GM19328 (cell line): ENCODE measurements around the gene CD8B2.
"Not testable (repeated sequence)": the region's sequence is repeated elsewhere in the genome, so short reads cannot be mapped to it uniquely, and the experiment has no call there.

ENCODE experiments used
- ATAC-seq: cut with Tn5 transposase; IDR thresholded peaks from one replicate; pipeline ENCODE4 v1.9.1; 2021; ENCODE audit warnings: mild to moderate bottlenecking, moderate library complexity; ENCODE audit not compliant: unreplicated experiment

The CD8B2 gene

DNA sequence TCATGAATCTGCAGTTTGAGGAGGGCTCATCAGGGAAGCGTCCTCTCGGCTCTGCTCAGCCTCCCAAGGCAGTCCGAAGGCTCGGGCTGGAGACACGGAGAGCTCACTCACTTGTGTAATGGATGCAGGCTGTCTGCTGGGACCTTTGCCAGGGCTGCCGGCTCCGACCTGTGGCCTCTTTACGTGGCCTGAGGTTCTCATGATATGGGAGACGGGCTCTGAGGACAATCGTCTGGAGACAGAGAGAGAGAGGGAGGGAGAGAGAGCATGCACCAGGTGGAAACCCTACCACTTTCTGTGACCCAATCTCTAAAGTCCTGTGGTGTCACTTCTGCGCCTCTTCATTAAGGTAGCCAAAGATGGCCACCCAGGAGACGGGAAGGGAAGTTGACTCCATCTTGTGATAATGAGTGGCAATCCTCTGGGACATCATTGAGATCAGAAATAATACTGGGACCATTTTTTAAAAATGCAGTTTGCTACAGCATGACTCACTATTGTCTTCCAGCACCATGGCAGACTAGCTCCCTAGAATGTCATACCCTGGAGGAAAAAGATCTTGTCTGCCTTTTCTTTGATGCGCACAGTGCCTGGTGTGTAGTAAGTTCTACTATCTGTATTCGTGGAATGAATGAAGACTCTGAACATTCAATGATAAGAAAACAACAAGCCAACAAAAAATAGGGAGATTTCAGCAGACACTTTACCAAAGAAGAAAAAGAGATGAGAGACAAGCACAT is 60.2 kb downstream of the CD8B2 start:
- no peak for ATAC-seq

DNA sequence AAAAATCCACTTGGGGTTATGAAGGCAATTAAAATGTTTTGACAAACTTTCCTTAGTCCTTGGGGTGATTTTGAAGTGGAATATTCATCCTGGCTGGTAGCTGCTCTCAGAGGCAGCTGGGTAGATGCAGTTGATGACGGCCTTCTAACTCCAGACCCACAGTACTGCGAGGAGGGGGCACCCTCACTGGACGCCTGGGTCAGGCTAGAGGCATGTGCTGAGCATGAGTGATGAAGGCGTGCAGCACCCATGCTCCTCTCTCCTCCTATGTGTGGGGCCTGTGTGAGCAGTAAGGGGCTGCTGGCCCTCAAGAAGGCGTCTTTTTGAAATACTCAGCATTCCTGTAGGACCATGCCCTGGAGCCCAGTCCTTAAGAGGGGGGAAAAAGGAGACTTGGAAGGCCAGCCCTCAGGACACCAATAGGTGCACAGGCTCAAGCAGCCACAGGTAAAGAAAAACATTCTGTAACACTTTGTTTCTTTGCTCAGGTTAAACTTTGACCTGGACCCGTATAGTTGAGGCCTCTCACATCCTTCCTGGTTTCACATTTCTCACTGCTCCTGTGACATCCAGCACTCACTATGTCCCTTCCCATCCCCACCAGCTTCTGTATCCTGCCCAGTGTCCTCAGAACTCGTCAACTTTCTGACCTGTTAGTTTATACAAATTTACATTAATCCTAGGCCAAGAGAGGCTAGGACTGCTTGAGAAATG is 64.4 kb downstream of the CD8B2 start:
- ATAC-seq, result no peak

DNA sequence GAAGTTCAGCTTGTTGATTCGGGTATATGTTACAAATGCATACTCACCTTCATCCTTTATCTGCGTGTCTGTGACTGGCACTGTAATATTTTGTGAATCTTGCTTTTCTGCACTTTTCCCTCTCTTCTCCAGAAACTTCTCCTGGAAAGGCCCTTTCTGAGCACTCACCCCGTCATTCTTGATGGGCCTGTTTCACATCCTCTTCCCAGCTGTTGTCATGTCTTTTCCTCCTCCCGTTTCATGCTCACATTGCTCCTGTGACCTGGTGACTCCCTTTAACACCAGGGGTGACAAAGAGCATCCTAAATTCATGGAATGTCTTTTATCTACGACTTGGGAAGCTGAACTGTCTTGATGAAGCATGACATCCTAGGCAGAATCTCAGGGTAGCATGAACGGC is 65.8 kb downstream of the CD8B2 start:
- no peak for ATAC-seq

DNA sequence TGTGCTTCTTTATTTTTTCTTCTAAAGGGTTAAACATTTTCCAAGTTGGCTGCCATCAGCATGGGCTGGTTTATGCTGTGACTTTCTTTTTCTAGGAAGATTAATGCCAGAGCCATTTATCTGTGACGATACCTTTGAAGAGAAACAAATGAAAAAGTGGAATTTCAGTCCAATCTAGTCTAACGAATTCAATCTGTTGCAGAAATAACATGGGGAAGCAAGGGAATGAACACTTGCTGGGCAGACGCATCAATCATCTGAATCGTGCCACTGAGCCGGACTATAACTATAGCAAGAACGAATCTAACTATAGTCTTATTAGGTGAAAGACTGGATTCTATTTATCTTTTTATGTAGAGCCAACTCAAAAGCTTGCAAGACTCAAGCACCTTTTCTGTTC is 66.2 kb downstream of the CD8B2 start:
- no peak for ATAC-seq

DNA sequence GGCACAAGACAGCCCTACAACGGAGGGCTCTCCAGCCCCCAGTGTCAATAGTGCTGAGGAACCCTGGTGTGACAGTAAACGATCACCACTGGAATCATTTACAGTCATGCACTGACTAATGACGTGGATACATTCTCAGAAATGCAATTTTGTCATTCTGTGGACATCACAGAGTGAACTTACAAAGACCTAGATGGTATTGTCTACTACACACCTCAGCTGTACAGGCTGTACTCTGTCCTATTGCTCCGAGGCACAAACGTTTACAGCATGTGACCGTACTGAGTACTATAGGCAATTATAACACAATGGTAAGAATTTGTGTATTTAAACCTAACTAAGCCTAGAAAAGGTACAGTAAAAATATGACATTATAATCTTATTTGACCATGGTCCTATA is 67.2 kb downstream of the CD8B2 start:
- ATAC-seq, result no peak

DNA sequence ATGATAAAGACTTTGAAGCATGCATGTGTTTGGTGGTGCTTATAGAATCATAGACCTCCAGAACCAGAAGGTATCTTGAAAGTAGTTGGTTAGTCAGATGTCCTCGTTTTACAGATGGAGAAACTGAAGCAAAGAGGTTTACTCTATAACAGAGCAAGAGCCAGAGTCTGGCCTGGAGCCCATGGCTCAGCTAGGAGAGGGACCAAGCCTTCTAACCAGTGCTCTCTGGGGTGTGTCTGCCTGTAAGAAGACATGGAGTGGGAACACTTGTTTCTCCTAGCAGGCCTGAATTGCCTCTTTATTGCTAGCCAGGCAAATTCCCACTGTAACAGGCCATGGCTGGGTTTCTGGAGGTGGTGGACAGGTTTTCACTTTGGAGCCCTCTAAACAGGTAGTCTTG is 67.9 kb downstream of the CD8B2 start:
- no peak for ATAC-seq

DNA sequence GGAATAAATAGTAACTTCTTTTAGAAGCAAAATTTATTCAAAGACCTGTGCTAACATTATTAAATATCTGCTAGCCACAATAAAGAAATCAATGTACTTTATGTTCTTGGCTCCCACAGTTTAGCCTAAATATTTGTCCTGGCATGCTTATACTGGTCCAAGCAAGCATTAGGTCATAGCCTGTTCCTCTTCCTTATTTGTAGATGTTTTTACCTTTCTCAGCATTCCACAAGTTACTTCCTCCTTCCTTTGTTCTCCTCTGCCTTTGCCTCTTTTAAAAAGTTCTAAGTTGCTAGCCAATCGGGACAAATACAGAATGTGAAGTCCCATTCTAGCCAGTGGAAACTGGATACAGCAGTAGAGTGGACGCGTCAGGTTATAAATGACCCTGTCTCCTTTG is 72.6 kb downstream of the CD8B2 start:
- ATAC-seq, result not testable (repeated sequence)

DNA sequence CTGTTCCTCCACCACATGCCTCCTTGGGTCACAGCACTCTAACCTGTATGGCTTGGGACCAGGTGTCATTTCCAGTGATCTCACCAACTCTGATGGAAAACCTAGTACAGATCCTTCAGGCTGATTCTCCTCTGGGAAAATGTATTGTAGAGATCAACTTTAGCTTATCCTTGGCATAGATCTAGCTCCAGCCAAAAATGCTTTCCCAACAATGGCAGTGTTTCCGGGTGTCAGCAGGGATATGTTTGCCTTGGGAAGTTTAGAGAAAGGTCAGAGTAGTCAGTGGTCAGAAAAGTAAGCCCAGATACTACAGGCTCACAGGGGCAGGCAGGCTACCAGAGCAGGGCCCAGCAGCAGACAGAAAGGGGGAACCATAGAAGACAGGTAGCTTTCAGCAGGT is 73.6 kb downstream of the CD8B2 start:
- ATAC-seq, result no peak

DNA sequence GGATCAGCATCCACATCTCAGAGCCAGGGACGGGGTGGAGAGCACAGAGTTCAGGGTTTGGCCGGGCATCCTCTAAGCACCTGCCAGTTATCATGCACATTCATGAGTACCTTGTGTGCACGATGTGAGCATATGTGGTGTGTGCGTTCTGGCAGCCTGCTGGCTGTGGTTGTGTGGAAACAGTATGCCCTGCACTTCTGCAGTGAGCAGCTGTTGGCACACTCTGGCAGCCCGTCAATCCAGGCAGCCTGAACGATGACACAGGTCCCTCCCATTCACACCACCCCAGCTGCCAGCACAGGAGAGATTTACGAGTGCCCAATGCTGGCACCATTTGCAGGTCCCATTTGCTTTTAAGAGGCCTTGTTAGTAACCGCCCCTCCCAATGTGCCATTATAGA is 74.2 kb downstream of the CD8B2 start:
- no peak for ATAC-seq

DNA sequence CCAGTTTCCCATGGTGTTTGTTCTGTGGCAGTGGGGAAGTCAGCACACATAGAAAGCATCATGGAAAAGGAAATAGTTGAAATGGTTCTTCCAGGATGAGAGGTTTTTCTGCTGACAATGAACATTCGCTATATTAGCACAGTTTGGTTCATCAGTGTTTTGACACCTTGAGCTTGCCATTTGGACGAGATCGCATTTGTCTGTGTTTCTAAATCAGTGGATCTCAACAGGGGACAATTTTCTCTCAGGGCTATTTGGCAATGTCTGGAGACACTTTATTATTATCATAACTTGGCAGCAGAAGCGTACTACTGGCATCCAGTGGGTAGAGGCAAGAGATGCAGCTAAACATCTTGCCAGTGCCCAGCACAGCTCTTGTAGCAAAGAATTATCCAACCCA is 74.6 kb downstream of the CD8B2 start:
- no peak for ATAC-seq

DNA sequence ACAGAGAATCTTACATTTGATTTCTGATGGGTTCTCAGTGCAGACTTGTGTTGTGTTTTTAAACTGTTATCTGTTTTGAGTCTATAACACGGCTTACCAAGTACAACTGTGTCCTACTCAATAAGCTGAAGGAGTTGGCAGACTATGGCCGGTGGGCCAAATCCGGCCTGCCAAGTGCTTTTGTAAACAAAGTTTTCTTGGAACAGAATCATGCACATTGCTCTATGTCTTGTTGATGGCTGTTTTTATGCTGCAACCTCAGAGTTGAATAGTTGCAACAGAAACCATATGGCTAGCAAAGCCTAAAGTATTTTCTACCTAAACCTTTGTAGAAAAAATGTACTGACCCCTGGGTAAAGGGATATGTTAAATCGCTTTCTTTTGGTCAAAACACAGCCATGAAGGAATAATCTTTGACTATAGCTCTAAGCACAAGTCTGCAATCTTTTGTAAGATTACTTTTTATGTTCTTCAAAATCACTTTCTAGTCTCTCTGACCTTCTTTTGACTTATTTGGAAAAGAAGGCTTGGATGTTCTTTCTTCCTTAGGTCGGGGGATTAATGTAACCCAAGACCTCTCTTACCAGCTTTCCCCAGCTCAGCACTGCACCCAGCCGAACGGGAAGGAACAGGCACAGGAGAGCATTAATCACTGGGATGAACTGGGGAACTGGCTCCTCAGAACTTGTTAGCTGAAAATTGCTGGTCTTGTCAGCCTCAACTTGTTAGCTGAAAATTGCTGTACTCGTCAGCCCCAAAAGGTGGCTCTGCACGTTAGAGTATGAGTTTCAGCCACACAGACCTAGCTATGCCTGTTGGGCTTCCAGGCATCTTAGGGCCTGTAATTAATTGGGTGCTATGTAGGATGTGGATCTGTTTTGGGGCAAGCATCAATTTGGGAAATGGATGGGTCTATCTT is 75.4 kb downstream of the CD8B2 start:
- no peak for ATAC-seq

DNA sequence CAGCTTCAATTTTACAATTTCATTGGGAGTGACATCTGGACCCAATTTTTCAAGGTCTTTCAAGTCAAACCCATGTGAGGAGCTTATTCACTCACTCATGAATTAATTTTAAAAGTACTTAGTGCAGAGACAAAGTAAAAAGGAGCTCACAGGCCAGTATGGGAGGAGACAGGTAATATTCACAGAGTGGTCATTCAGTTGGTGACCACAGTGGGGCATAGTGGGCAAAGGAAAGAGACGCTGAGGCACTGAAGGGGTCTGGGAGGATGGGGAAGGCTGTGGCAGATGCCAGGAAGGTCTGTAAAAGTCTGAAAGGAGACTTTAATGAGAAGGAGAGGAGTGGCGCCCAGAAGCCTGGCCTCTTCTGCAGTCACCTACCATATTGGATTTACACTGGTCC is 76.0 kb downstream of the CD8B2 start:
- ATAC-seq, result no peak

DNA sequence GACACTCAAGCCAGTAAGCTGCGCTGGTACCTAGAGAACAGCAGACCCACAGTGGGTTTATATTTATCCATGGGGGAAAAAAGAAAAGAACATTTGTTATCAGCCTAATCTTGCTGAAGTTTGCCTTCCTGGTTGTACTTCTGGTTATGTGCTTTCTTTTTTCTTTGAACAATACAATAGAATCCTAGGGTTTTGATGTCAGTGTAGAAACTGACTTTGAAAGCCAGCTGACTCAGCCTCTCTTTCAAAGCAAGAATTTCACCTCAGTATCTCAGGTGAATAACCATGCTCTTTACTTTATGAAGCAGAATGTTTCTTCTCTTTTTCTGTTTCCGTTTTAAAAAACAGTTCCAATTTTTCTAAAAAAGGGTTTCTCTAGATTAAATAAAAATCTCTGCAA is 78.4 kb downstream of the CD8B2 start:
- no peak for ATAC-seq

DNA sequence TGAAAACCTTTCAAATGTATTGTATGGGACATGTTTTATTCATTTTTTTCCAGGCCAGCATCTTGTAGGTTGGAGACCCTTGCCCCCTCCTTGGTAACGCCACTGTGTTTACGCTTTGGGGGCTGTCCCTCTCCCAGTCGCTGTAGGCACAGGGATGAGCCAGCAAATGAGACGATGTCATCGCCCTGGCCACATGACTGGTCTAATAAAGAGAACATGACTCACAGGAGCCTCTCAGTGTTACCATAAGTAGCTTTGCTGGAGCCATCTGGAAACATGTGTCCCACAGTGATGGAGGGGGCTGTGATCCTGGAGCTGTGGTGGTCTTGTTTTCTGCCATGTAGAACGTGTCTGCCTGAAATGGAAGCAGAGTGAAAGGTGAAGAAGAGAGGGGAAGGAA is 78.9 kb downstream of the CD8B2 start:
- no peak for ATAC-seq

DNA sequence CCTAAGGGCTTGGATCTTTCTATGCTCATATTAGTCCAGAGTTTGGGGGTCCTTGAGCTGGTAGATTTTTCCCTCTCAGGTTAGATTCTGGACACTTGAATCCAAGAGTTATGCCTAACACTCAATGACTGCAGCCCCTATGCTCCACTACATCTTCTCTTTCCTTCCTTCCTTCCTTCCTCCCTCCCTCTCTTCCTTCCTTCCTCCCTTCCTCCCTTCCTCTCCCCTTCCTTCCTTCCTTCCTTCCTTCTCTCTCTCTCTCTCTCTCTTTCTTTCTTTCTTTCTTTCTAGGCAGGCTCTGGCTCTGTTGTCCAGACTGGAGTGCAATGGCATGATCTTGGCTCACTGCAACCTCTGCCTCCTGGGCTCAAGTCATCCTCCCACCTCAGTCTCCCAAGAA is 79.3 kb downstream of the CD8B2 start:
- ATAC-seq, result not testable (repeated sequence)

DNA sequence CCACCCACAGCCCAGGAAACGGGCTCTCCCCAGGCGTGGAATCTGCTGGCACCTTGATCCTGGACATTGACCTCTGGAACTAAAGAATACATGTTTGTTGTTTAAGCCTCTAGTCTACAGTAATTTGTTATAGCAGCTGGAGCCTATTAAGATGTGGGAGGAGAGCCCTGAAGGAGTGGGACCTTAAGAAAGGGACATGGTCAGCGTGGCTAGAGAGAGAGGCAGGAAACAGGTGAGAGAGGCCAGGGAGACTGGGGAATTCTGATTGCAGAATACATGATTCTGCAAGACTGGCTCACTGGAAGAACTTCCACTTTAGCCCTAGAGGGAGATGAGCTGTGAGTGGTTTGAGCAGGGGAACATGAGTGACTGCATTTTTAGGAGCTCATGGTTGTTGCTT is 83.2 kb downstream of the CD8B2 start:
- ATAC-seq, result no peak
